Peyer's patch (tissue), 4 donors: Measurements from ENCODE around the gene RHBDL1. TPM values are rescaled to one million over a fixed set of nuclear protein-coding genes. Genes with fewer than 3 reads are reported as not detected.

ENCODE experiments used
- DNase-seq, 3 donors: peaks; one replicate each; pipeline ENCODE4 v3.0.0-alpha.2; 2017 to 2019
- H3K27ac ChIP-seq, 4 donors: fragments of 200-600 bp; sonication (generic); one replicate each; pipeline ENCODE4 v1.5.1; 2016 to 2019
- H3K27me3 ChIP-seq, 2 donors: fragments of 200-600 bp; sonication (generic); one replicate each; pipeline ENCODE4 v1.5.1; 2019
- H3K36me3 ChIP-seq, 3 donors: fragments of 200-600 bp; sonication (generic); one replicate each; pipeline ENCODE4 v1.5.1; 2016 to 2019
- H3K4me1 ChIP-seq, 4 donors: fragments of 200-600 bp; sonication (generic); one replicate each; pipeline ENCODE4 v1.5.1; 2016 to 2019
- H3K4me3 ChIP-seq, 4 donors: fragments of 200-600 bp; sonication (generic); 1 replicate in 3 of 4; 2 replicates in 1 of 4; pipeline ENCODE4 v1.5.1; 2016 to 2019; ENCODE audit warnings: mild to moderate bottlenecking in 1 of 4
- H3K9me3 ChIP-seq, 4 donors: fragments of 200-600 bp; sonication (generic); one replicate each; pipeline ENCODE4 v1.5.1; 2016 to 2019; ENCODE audit warnings: mild to moderate bottlenecking in 1 of 4
- CTCF ChIP-seq, 6 experiments: fragments of 450-650 bp in 4 of 6; fragments of 200-600 bp in 2 of 6; sonication (generic) in 1 of 6; IDR thresholded peaks; one replicate each; pipeline ENCODE4 v1.5.1; 2017 to 2019; ENCODE audit warnings: antibody characterized with exemption in 6 of 6, mild to moderate bottlenecking in 3 of 6, moderate library complexity in 1 of 6
- POLR2A ChIP-seq, 2 donors: fragments of 450-650 bp; IDR thresholded peaks; one replicate each; pipeline ENCODE4 v1.5.1; 2017; ENCODE audit warnings: antibody characterized with exemption in 2 of 2, mild to moderate bottlenecking in 2 of 2, moderate library complexity in 2 of 2
- total RNA-seq, 4 donors: library from RNA; depleted of rRNA; stranded (reverse); fragments of >200 nt; gene quantifications; one replicate each; pipeline ENCODE4 v1.1.0, GENCODE V29; 2016

Gene RHBDL1
- total RNA-seq, 4 donors from 2014 or later, result 4.1 to 13.6 (median 9.9) TPM

- Histone ChIP-seq H3K9me3 (no peaks in the 10 kb centered on the region), H3K36me3 (peaks cover 0 to 5% (median 0%) of the 10 kb centered on the region in 3 donors), H3K27ac (peak overlapping the region in 1 of 4 donors; percentile 0), H3K4me3 (no peak overlapping the region), H3K27me3 (no peaks in the 10 kb centered on the region), H3K4me1 (peaks cover 0 to 22% (median 15%) of the 10 kb centered on the region in 4 donors)
- TF ChIP-seq CTCF (IDR thresholded peaks at IDR 0.05) (no peak), POLR2A (IDR thresholded peaks at IDR 0.05) (no peak)
- DNase-seq, result no peak
Observed at GRCh38 chr16:638836-639235, 36.6 kb upstream of the RHBDL1 start.

GRCh38 chr16:640614-641013 is 34.9 kb upstream of the RHBDL1 start:
- H3K4me1 ChIP-seq, result peaks cover 0 to 29% (median 10%) of the 10 kb centered on the region in 4 donors
- no peaks in the 10 kb centered on the region for H3K9me3 ChIP-seq
- H3K36me3 ChIP-seq, result no peaks in the 10 kb centered on the region
- no peaks in the 10 kb centered on the region for H3K27me3 ChIP-seq
- no peak for DNase-seq
- H3K4me3 ChIP-seq, result peak overlapping the region in 2 of 4 donors; percentile 75 to 98
- TF ChIP-seq CTCF (IDR thresholded peaks at IDR 0.05), result no peak
- no peak for TF ChIP-seq POLR2A (IDR thresholded peaks at IDR 0.05)
- peak overlapping the region in 1 of 4 donors; percentile 99 for H3K27ac ChIP-seq

DNA sequence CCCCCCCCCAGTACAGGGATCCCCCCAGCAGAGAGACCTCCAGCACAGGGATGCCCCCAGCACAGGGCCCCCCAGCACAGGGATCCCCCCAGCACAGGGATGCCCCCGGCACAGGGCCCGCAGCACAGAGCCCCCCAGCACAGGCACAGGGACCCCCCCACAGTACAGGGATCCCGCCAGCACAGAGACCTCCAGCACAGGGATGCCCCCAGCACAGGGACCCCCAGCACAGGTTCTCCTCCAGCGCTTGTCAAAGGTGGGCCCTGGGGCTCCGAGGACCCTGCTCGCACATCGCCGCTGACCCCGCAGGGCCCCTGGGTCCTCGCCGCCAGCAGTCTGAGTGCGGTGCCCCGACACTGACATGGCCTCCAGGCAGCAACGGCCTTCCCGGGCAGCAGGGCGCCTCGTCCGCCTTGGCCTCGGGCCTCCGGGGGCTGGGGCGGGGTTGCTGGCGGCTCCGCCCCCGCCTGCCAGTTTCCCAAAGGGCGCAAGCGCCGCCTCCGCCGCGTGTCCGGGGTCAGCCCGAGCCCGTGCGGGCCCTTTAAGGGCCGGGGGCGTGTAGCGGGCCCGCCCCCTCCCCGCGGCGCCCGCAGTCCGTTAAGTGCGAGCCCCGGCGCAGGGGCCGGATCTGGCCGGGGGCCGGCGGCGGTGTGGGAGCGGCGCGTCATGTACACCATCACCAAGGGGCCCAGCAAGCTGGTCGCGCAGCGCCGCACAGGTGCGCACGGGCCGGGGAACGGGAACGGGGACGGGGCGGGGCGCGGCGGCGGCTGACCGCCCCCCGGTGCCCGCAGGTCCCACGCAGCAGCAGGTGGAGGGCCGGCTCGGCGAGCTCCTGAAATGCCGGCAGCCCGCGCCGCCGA is 33.9 kb upstream of the RHBDL1 start, which contains the start of gene MCRIP2:
TSS of gene MCRIP2 (plus strand) at position 503 of the 863 bp plus-strand sequence. CDS start at position 667, 164 bp downstream.
- TF ChIP-seq CTCF (IDR thresholded peaks at IDR 0.05) (peak in 1 of 6 experiments; percentile 3), POLR2A (IDR thresholded peaks at IDR 0.05) (peak; percentile 71 to 76)
- Histone ChIP-seq H3K4me3 (peak within 1 kb of the TSS; percentile 70 to 98 (median 82)), H3K36me3 (no peaks in the 10 kb centered on the region), H3K9me3 (no peaks in the 10 kb centered on the region), H3K27me3 (no peaks in the 10 kb centered on the region), H3K4me1 (peaks cover 0 to 35% (median 8%) of the 10 kb centered on the region in 4 donors), H3K27ac (peak within 1 kb of the TSS; percentile 90 to 99 (median 92))
- DNase-seq, result peak; percentile 80 to 94 (median 94)

GRCh38 chr16:642189-643049 is 33.1 kb upstream of the RHBDL1 start:
- TF ChIP-seq POLR2A (IDR thresholded peaks at IDR 0.05) (peak; percentile 48 to 68), CTCF (IDR thresholded peaks at IDR 0.05) (peak in 1 of 6 experiments; percentile 2)
- Histone ChIP-seq H3K9me3 (no peaks in the 10 kb centered on the region), H3K36me3 (no peaks in the 10 kb centered on the region), H3K4me3 (peak overlapping the region; percentile 70 to 98 (median 82)), H3K27ac (peak overlapping the region; percentile 90 to 99 (median 92)), H3K27me3 (no peaks in the 10 kb centered on the region), H3K4me1 (peaks cover 0 to 41% (median 9%) of the 10 kb centered on the region in 4 donors)
- peak; percentile 68 to 87 (median 87) for DNase-seq

DNA sequence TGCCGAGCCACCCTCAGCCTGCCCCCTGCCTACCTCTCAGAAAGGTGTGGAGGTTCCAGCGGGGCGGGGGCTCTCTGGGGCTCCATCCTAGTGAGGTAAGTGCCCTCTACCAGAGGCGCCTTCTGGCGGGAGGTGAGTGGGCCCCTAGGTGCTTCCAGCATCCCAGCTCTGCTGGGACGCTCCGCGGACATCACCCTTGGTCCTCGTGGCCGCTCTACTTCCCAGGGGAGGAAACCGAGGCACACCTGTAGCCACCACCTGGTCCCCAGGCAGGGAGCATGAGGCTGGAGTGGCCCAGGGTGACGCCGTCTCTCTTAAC is 32.5 kb upstream of the RHBDL1 start:
- H3K9me3 ChIP-seq, result no peaks in the 10 kb centered on the region
- H3K27ac ChIP-seq, result peak overlapping the region; percentile 90 to 99 (median 92)
- H3K4me1 ChIP-seq, result peaks cover 0 to 42% (median 12%) of the 10 kb centered on the region in 4 donors
- H3K4me3 ChIP-seq, result peak overlapping the region; percentile 70 to 98 (median 82)
- no peaks in the 10 kb centered on the region for H3K36me3 ChIP-seq
- DNase-seq, result no peak
- no peaks in the 10 kb centered on the region for H3K27me3 ChIP-seq
- TF ChIP-seq CTCF (IDR thresholded peaks at IDR 0.05) (no peak), POLR2A (IDR thresholded peaks at IDR 0.05) (no peak)
